Activated CD4-positive, alpha-beta T cell treated with anti-CD3 and anti-CD28 coated beads, Interleukin-2, amount 10 ng/mL, durations not matched to agents 24 days and 14 days (primary cell): ENCODE results near the gene CCDC80. TPM values are rescaled to one million over a fixed set of nuclear protein-coding genes. Genes with fewer than 3 reads are reported as not detected.

Experiments used
- total RNA-seq: library from RNA; stranded (reverse); gene quantifications from 2 replicates; pipeline ENCODE4 v1.2.3, GENCODE V29; 2022

Gene CCDC80
- total RNA-seq, 1 donor from 2014 or later = not detected

Other genes with a start within 250 kb of the CCDC80 start
- 33.7 and 36.0 TPM in 2 replicates for gene BTLA, start 141.7 kb downstream of the CCDC80 start, total RNA-seq
- 66.9 and 69.1 TPM in 2 replicates for gene ATG3, start 79.2 kb downstream of the CCDC80 start, total RNA-seq
- gene SLC35A5, start 79.1 kb downstream of the CCDC80 start, total RNA-seq = 15.5 and 16.3 TPM in 2 replicates
- not detected in 2 replicates for gene CD200R1L, start 205.7 kb upstream of the CCDC80 start, total RNA-seq